ENCODE data around the gene TFPI. TPM values are rescaled to one million over a fixed set of nuclear protein-coding genes. Genes with fewer than 3 reads are reported as not detected.

The TFPI gene
- total and polyA plus RNA-seq, 10 of the 15 experiments (the other 5 are each of a cell fraction or from before 2014, with no cell fraction given), result 0.07 to 0.59 (median 0.34) TPM

DNA sequence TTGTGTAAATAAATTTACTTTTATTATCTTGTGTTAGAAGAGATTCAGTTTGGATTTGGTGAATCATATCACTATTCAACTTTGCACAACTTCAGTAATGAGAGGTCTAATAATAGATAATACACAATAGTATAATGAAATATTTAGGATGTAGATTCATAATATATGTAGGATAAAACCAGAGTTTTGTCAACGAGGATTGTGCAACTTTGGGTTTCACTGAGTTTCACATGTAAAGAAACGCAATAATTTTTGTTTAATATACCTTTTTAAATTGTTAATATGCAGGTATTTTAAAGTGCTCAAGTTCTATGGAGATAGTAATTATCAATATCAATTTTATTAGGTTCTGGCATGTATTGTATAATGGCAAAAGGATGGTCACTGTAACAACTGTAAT lies 111.5 kb downstream of the TFPI start:
- in situ Hi-C loops (cut with MboI), result loop anchor here (10.0 kb wide), 1 partner anchor 298 kb away; no protein-coding TSS in a partner anchor

More for the DNA sequence above, 111.5 kb downstream of the TFPI start:
- POLR2A ChIA-PET, result no interaction called here
- no peak for DNase-seq (ENCODE audit: low read depth, low spot score)
- Histone ChIP-seq H3K79me2 (ENCODE audit: control insufficient read depth, insufficient read depth, low read length) (no peaks in the 10 kb centered on the region), H3K4me2 (ENCODE audit: control insufficient read depth, insufficient read depth) (no peak overlapping the region), H3K4me3 (no peak overlapping the region), H2AFZ (ENCODE audit: control insufficient read depth, low read depth, low read length) (no peak overlapping the region), H3K4me1 (ENCODE audit: control insufficient read depth, insufficient read depth, low read length) (no peaks in the 10 kb centered on the region), H3K9me3 (replicated peaks; ENCODE audit: control insufficient read depth, insufficient read depth, low read length) (no peaks in the 10 kb centered on the region), H4K20me1 (ENCODE audit: control insufficient read depth, insufficient read depth) (no peaks in the 10 kb centered on the region), H3K36me3 (ENCODE audit: control insufficient read depth in 2 of 2, insufficient read depth in 2 of 2, low read length in 1 of 2) (no peaks in the 10 kb centered on the region), H3K27me3 (replicated peaks in 1 of 2; ENCODE audit: control insufficient read depth in 2 of 2, insufficient read depth in 2 of 2, low read length in 1 of 2) (no peaks in the 10 kb centered on the region), H3K27ac (ENCODE audit: control insufficient read depth, insufficient read depth) (no peak overlapping the region), H3K9ac (ENCODE audit: control insufficient read depth, insufficient read depth, low read length) (no peak overlapping the region)
- intact Hi-C loops (cut with micrococcal nuclease; ENCODE audit: unreplicated experiment), result loop anchor here (10.0 kb wide), 1 partner anchor 388 kb away; no protein-coding TSS in a partner anchor
- RAD21 ChIA-PET (ENCODE audit: unreplicated experiment), result interaction anchor here (0.8 kb wide), 1 partner anchor 580 kb away, joined by 3 read pairs; no protein-coding TSS in a partner anchor
- ATAC-seq, result no peak
- CTCF ChIA-PET, result interaction anchor here (0.6 to 0.9 kb wide), 2 partner anchors 9 to 96 kb away, joined by 3 read pairs; no protein-coding TSS in a partner anchor
- WGBS (ENCODE audit: insufficient coverage, insufficient replicate concordance, low lambda C conversion rate, missing lambda C conversion rate), result 4% methylated on average over 2 of the region's 2 CpGs
- SMC1A ChIA-PET (ENCODE audit: uncharacterized antibody, unreplicated experiment), result interaction anchor here (1.5 kb wide), 1 partner anchor 8 kb away, joined by 3 read pairs; no protein-coding TSS in a partner anchor
- no peak for TF ChIP-seq ZNF274 (IDR thresholded peaks at IDR 0.05; ENCODE audit: insufficient read depth, insufficient read length)
- no peak for TF ChIP-seq SMAD5 (IDR thresholded peaks at IDR 0.05; ENCODE audit: low read depth)
- no peak for TF ChIP-seq SPI1 (IDR thresholded peaks at IDR 0.05; ENCODE audit: borderline replicate concordance, insufficient read depth, low read depth, low read length)
- TF ChIP-seq, protein P1, sequence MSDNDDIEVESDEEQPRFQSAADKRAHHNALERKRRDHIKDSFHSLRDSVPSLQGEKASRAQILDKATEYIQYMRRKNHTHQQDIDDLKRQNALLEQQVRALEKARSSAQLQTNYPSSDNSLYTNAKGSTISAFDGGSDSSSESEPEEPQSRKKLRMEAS (IDR thresholded peaks at IDR 0.05; ENCODE audit: low read depth, low read length), result no peak
- TF ChIP-seq ZZZ3 (IDR thresholded peaks at IDR 0.05; ENCODE audit: control insufficient read depth, insufficient read length, low read depth), result no peak
- TF ChIP-seq IRF4 (IDR thresholded peaks at IDR 0.05; ENCODE audit: low read depth, low read length), result no peak
- TF ChIP-seq NRF1 (conservative IDR thresholded peaks at IDR 0.05; ENCODE audit: low read depth, low read length), result no peak
- TF ChIP-seq, protein P2, sequence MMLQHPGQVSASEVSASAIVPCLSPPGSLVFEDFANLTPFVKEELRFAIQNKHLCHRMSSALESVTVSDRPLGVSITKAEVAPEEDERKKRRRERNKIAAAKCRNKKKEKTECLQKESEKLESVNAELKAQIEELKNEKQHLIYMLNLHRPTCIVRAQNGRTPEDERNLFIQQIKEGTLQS (IDR thresholded peaks at IDR 0.05; ENCODE audit: borderline replicate concordance, extremely low read depth, low read depth, low read length), result no peak
- TF ChIP-seq POLR2A (IDR thresholded peaks at IDR 0.05; ENCODE audit: low read depth, low read length), result no peak
- TF ChIP-seq, protein P3, sequence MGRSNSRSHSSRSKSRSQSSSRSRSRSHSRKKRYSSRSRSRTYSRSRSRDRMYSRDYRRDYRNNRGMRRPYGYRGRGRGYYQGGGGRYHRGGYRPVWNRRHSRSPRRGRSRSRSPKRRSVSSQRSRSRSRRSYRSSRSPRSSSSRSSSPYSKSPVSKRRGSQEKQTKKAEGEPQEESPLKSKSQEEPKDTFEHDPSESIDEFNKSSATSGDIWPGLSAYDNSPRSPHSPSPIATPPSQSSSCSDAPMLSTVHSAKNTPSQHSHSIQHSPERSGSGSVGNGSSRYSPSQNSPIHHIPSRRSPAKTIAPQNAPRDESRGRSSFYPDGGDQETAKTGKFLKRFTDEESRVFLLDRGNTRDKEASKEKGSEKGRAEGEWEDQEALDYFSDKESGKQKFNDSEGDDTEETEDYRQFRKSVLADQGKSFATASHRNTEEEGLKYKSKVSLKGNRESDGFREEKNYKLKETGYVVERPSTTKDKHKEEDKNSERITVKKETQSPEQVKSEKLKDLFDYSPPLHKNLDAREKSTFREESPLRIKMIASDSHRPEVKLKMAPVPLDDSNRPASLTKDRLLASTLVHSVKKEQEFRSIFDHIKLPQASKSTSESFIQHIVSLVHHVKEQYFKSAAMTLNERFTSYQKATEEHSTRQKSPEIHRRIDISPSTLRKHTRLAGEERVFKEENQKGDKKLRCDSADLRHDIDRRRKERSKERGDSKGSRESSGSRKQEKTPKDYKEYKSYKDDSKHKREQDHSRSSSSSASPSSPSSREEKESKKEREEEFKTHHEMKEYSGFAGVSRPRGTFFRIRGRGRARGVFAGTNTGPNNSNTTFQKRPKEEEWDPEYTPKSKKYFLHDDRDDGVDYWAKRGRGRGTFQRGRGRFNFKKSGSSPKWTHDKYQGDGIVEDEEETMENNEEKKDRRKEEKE (IDR thresholded peaks at IDR 0.05), result no peak
- no peak for TF ChIP-seq MEF2B (IDR thresholded peaks at IDR 0.05; ENCODE audit: partially characterized antibody, poor library complexity, severe bottlenecking)
- no peak for TF ChIP-seq IKZF1 (conservative IDR thresholded peaks at IDR 0.05)
- no peak for TF ChIP-seq YY1 (IDR thresholded peaks at IDR 0.05; ENCODE audit: low read depth, low read length)
- TF ChIP-seq MEF2A (IDR thresholded peaks at IDR 0.05; ENCODE audit: insufficient read depth, low read depth, low read length), result no peak
- TF ChIP-seq CREM (IDR thresholded peaks at IDR 0.05; ENCODE audit: low read depth), result no peak
- TF ChIP-seq SP1 (IDR thresholded peaks at IDR 0.05; ENCODE audit: low read depth, low read length), result no peak
- BruUV-seq (replicated peaks), result no TSS peak
- FAIRE-seq, result no peak

Measured in GM12878 (cell line).